WTC11 (cell line): ENCODE measurements around the gene TSEN54. TPM values are rescaled to one million over a fixed set of nuclear protein-coding genes. Genes with fewer than 3 reads are reported as not detected.

Experiments used
- ATAC-seq: fragments of 200-7000 bp; cut with Tn5 transposase; 2 replicates; pipeline ENCODE4 v1.10.0; 2021; ENCODE audit warnings: mild to moderate bottlenecking, moderate library complexity
- CTCF ChIA-PET: fragments of 300-600 bp; sonication (Branson Sonifier 250); formaldehyde crosslinking; loops from one replicate; lab custom pipeline; 2021; ENCODE audit warnings: antibody characterized with exemption; lab: Charles Lee
- POLR2A ChIA-PET: fragments of 350-600 bp; sonication (Branson Sonifier 250); formaldehyde crosslinking; loops from one replicate; lab custom pipeline; 2021; ENCODE audit warnings: antibody characterized with exemption; lab: Charles Lee
- DNase-seq: peaks from one replicate; pipeline ENCODE4 v3.0.0; 2021; ENCODE audit warnings: low spot score
- H3K27ac Mint-ChIP-seq: 2 replicates; pipeline ENCODE4 v1.8.0; 2021; ENCODE audit warnings: mixed read lengths
- H3K27me3 Mint-ChIP-seq: 2 replicates; pipeline ENCODE4 v1.8.0; 2021; ENCODE audit warnings: low read depth, mild to moderate bottlenecking, moderate library complexity, mixed read lengths
- H3K36me3 Mint-ChIP-seq: 2 replicates; pipeline ENCODE4 v1.8.0; 2021; ENCODE audit warnings: mixed read lengths
- H3K4me1 Mint-ChIP-seq: 2 replicates; pipeline ENCODE4 v1.8.0; 2022; ENCODE audit warnings: mixed read lengths
- H3K4me3 Mint-ChIP-seq: 2 replicates; pipeline ENCODE4 v1.8.0; 2021; ENCODE audit warnings: mild to moderate bottlenecking, moderate library complexity, mixed read lengths
- H3K9me3 Mint-ChIP-seq: 2 replicates; pipeline ENCODE4 v1.8.0; 2021; ENCODE audit warnings: mixed read lengths
- NR1H2 ChIP-seq: sonication (generic); formaldehyde crosslinking; IDR thresholded peaks from 2 replicates; pipeline ENCODE4 v1.9.0; 2021; ENCODE audit warnings: mild to moderate bottlenecking, moderate library complexity, missing genetic modification reagents
- SMAD4 ChIP-seq: sonication (generic); formaldehyde crosslinking; IDR thresholded peaks from 2 replicates; pipeline ENCODE4 v1.8.0; 2022; ENCODE audit warnings: mild to moderate bottlenecking, missing genetic modification reagents
- SOX15 ChIP-seq: fragments of 250-450 bp; sonication (Bioruptor Pico); IDR thresholded peaks from 2 replicates; pipeline ENCODE4 v1.9.0; 2021; ENCODE audit warnings: mild to moderate bottlenecking
- SP1 ChIP-seq: sonication (generic); formaldehyde crosslinking; conservative IDR thresholded peaks from 2 replicates; pipeline ENCODE4 v1.8.1; 2022; ENCODE audit warnings: missing genetic modification reagents
- TCF7 ChIP-seq: sonication (generic); formaldehyde crosslinking; IDR thresholded peaks from 2 replicates; pipeline ENCODE4 v1.8.0; 2022; ENCODE audit warnings: mild to moderate bottlenecking, low read depth, missing genetic modification reagents, moderate library complexity
- ZNF219 ChIP-seq: sonication (generic); formaldehyde crosslinking; IDR thresholded peaks from 2 replicates; pipeline ENCODE4 v1.8.0; 2023; ENCODE audit warnings: missing genetic modification reagents, mild to moderate bottlenecking, borderline replicate concordance
- ZNF396 ChIP-seq: fragments of 250-450 bp; sonication (Bioruptor Pico); IDR thresholded peaks from 2 replicates; pipeline ENCODE4 v1.8.0; 2021; ENCODE audit warnings: mild to moderate bottlenecking, moderate library complexity, borderline replicate concordance
- ZNF423 ChIP-seq: fragments of 250-450 bp; sonication (Bioruptor Pico); IDR thresholded peaks from 2 replicates; pipeline ENCODE4 v2.1.2; 2022; ENCODE audit warnings: mild to moderate bottlenecking, moderate library complexity
- total RNA-seq: library from RNA; stranded (reverse); gene quantifications from 3 replicates; pipeline ENCODE4 v1.2.3, GENCODE V29; 2021
- TF ChIP-seq, protein P1 (sequence below): sonication (generic); formaldehyde crosslinking; IDR thresholded peaks from 2 replicates; pipeline ENCODE4 v1.8.1; 2022; ENCODE audit warnings: mild to moderate bottlenecking, moderate library complexity, missing genetic modification reagents
- TF ChIP-seq, protein P2 (sequence below): sonication (generic); formaldehyde crosslinking; IDR thresholded peaks from 2 replicates; pipeline ENCODE4 v1.8.0; 2022; ENCODE audit warnings: mild to moderate bottlenecking, missing genetic modification reagents
- TF ChIP-seq, protein P3 (sequence below): sonication (generic); formaldehyde crosslinking; IDR thresholded peaks from 2 replicates; pipeline ENCODE4 v1.8.1; 2022; ENCODE audit warnings: low read depth, missing genetic modification reagents, borderline replicate concordance
- TF ChIP-seq, protein P4 (sequence below): fragments of 250-450 bp; sonication (Bioruptor Pico); IDR thresholded peaks from 2 replicates; pipeline ENCODE4 v1.9.0; 2021; ENCODE audit warnings: mild to moderate bottlenecking, borderline replicate concordance
- TF ChIP-seq, protein P5 (sequence below): sonication (generic); formaldehyde crosslinking; conservative IDR thresholded peaks from 2 replicates; pipeline ENCODE4 v1.8.1; 2023; ENCODE audit warnings: mild to moderate bottlenecking, low read depth, missing genetic modification reagents, moderate library complexity
- TF ChIP-seq, protein P6 (sequence below): sonication (generic); formaldehyde crosslinking; IDR thresholded peaks from 2 replicates; pipeline ENCODE4 v1.8.1; 2022; ENCODE audit warnings: missing genetic modification reagents, borderline replicate concordance
- TF ChIP-seq, protein P7 (sequence below): sonication (generic); formaldehyde crosslinking; IDR thresholded peaks from 2 replicates; pipeline ENCODE4 v1.8.1; 2023; ENCODE audit warnings: mild to moderate bottlenecking, missing genetic modification reagents, borderline replicate concordance

Gene TSEN54
- total RNA-seq, 1 experiment from 2014 or later: 53.4 TPM

DNA sequence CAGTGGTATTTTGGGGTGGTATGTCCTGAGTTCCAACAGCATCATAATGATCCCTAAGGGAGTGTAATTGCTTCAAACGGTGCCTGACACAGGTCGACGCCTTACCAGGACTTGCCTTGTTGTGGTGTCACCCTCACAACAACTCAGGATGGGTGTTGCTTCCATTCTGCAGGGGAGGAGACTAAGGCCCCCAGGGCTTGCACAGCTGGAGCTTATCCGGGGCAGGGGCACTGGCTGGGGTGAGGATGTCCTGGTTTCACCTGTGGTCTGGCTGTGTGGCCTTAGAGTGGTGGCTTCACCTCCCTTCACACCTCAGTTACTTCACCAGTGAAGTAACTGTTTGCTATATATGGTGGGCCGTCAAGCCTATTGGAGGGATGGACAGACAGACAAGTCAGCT is 32.5 kb downstream of the TSEN54 start:
- Mint-ChIP-seq H3K9me3 (no peaks in the 10 kb centered on the region), H3K27ac (peak overlapping the region; percentile 63; the same call in 1 of the 2 replicates), H3K4me3 (no peak overlapping the region), H3K4me1 (peaks cover 40% of the 10 kb centered on the region), H3K36me3 (peaks cover 6% of the 10 kb centered on the region; the same call in 1 of the 2 replicates), H3K27me3 (no peaks in the 10 kb centered on the region)
- TF ChIP-seq, protein P1, sequence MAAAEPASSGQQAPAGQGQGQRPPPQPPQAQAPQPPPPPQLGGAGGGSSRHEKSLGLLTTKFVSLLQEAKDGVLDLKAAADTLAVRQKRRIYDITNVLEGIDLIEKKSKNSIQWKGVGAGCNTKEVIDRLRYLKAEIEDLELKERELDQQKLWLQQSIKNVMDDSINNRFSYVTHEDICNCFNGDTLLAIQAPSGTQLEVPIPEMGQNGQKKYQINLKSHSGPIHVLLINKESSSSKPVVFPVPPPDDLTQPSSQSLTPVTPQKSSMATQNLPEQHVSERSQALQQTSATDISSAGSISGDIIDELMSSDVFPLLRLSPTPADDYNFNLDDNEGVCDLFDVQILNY: no peak
- TF ChIP-seq, protein P2, sequence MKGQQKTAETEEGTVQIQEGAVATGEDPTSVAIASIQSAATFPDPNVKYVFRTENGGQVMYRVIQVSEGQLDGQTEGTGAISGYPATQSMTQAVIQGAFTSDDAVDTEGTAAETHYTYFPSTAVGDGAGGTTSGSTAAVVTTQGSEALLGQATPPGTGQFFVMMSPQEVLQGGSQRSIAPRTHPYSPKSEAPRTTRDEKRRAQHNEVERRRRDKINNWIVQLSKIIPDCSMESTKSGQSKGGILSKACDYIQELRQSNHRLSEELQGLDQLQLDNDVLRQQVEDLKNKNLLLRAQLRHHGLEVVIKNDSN (CRISPR knock-in tag): no peak
- TF ChIP-seq, protein P3, sequence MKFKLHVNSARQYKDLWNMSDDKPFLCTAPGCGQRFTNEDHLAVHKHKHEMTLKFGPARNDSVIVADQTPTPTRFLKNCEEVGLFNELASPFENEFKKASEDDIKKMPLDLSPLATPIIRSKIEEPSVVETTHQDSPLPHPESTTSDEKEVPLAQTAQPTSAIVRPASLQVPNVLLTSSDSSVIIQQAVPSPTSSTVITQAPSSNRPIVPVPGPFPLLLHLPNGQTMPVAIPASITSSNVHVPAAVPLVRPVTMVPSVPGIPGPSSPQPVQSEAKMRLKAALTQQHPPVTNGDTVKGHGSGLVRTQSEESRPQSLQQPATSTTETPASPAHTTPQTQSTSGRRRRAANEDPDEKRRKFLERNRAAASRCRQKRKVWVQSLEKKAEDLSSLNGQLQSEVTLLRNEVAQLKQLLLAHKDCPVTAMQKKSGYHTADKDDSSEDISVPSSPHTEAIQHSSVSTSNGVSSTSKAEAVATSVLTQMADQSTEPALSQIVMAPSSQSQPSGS (CRISPR knock-in tag): no peak
- TF ChIP-seq SP1: no peak
- no peak for TF ChIP-seq ZNF423
- TF ChIP-seq, protein P4, sequence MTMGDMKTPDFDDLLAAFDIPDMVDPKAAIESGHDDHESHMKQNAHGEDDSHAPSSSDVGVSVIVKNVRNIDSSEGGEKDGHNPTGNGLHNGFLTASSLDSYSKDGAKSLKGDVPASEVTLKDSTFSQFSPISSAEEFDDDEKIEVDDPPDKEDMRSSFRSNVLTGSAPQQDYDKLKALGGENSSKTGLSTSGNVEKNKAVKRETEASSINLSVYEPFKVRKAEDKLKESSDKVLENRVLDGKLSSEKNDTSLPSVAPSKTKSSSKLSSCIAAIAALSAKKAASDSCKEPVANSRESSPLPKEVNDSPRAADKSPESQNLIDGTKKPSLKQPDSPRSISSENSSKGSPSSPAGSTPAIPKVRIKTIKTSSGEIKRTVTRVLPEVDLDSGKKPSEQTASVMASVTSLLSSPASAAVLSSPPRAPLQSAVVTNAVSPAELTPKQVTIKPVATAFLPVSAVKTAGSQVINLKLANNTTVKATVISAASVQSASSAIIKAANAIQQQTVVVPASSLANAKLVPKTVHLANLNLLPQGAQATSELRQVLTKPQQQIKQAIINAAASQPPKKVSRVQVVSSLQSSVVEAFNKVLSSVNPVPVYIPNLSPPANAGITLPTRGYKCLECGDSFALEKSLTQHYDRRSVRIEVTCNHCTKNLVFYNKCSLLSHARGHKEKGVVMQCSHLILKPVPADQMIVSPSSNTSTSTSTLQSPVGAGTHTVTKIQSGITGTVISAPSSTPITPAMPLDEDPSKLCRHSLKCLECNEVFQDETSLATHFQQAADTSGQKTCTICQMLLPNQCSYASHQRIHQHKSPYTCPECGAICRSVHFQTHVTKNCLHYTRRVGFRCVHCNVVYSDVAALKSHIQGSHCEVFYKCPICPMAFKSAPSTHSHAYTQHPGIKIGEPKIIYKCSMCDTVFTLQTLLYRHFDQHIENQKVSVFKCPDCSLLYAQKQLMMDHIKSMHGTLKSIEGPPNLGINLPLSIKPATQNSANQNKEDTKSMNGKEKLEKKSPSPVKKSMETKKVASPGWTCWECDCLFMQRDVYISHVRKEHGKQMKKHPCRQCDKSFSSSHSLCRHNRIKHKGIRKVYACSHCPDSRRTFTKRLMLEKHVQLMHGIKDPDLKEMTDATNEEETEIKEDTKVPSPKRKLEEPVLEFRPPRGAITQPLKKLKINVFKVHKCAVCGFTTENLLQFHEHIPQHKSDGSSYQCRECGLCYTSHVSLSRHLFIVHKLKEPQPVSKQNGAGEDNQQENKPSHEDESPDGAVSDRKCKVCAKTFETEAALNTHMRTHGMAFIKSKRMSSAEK (CRISPR knock-in tag): no peak
- TF ChIP-seq, protein P5, sequence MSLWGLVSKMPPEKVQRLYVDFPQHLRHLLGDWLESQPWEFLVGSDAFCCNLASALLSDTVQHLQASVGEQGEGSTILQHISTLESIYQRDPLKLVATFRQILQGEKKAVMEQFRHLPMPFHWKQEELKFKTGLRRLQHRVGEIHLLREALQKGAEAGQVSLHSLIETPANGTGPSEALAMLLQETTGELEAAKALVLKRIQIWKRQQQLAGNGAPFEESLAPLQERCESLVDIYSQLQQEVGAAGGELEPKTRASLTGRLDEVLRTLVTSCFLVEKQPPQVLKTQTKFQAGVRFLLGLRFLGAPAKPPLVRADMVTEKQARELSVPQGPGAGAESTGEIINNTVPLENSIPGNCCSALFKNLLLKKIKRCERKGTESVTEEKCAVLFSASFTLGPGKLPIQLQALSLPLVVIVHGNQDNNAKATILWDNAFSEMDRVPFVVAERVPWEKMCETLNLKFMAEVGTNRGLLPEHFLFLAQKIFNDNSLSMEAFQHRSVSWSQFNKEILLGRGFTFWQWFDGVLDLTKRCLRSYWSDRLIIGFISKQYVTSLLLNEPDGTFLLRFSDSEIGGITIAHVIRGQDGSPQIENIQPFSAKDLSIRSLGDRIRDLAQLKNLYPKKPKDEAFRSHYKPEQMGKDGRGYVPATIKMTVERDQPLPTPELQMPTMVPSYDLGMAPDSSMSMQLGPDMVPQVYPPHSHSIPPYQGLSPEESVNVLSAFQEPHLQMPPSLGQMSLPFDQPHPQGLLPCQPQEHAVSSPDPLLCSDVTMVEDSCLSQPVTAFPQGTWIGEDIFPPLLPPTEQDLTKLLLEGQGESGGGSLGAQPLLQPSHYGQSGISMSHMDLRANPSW (CRISPR knock-in tag): no peak
- TF ChIP-seq, protein P6, sequence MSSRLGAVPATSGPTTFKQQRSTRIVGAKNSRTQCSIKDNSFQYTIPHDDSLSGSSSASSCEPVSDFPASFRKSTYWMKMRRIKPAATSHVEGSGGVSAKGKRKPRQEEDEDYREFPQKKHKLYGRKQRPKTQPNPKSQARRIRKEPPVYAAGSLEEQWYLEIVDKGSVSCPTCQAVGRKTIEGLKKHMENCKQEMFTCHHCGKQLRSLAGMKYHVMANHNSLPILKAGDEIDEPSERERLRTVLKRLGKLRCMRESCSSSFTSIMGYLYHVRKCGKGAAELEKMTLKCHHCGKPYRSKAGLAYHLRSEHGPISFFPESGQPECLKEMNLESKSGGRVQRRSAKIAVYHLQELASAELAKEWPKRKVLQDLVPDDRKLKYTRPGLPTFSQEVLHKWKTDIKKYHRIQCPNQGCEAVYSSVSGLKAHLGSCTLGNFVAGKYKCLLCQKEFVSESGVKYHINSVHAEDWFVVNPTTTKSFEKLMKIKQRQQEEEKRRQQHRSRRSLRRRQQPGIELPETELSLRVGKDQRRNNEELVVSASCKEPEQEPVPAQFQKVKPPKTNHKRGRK (CRISPR knock-in tag): no peak
- TF ChIP-seq TCF7: no peak
- no peak for TF ChIP-seq ZNF396 (CRISPR knock-in tag)
- no peak for TF ChIP-seq SMAD4 (CRISPR knock-in tag)
- TF ChIP-seq, protein P7, sequence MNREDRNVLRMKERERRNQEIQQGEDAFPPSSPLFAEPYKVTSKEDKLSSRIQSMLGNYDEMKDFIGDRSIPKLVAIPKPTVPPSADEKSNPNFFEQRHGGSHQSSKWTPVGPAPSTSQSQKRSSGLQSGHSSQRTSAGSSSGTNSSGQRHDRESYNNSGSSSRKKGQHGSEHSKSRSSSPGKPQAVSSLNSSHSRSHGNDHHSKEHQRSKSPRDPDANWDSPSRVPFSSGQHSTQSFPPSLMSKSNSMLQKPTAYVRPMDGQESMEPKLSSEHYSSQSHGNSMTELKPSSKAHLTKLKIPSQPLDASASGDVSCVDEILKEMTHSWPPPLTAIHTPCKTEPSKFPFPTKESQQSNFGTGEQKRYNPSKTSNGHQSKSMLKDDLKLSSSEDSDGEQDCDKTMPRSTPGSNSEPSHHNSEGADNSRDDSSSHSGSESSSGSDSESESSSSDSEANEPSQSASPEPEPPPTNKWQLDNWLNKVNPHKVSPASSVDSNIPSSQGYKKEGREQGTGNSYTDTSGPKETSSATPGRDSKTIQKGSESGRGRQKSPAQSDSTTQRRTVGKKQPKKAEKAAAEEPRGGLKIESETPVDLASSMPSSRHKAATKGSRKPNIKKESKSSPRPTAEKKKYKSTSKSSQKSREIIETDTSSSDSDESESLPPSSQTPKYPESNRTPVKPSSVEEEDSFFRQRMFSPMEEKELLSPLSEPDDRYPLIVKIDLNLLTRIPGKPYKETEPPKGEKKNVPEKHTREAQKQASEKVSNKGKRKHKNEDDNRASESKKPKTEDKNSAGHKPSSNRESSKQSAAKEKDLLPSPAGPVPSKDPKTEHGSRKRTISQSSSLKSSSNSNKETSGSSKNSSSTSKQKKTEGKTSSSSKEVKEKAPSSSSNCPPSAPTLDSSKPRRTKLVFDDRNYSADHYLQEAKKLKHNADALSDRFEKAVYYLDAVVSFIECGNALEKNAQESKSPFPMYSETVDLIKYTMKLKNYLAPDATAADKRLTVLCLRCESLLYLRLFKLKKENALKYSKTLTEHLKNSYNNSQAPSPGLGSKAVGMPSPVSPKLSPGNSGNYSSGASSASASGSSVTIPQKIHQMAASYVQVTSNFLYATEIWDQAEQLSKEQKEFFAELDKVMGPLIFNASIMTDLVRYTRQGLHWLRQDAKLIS (CRISPR knock-in tag): no peak
- TF ChIP-seq NR1H2 (CRISPR knock-in tag): no peak
- TF ChIP-seq ZNF219: no peak
- TF ChIP-seq SOX15 (CRISPR knock-in tag): no peak
- POLR2A ChIA-PET: interaction anchor here (0.5 to 1.8 kb wide), 3 partner anchors 24 to 33 kb away, joined by 3 to 9 read pairs (median 4); partner anchors contain the start of genes LLGL2 and TSEN54
- CTCF ChIA-PET: interaction anchor here (1.0 to 3.5 kb wide), 6 partner anchors 32 to 287 kb away, joined by 3 to 17 read pairs (median 6); partner anchors contain the start of genes GGA3, MRPS7, MYO15B and SMIM5
- DNase-seq (no peak), ATAC-seq (no peak)
